GM18499 (cell line): ENCODE measurements around the gene TMEM229B.

Experiments
- ATAC-seq: cut with Tn5 transposase; IDR thresholded peaks from one replicate; pipeline ENCODE4 v1.9.1; 2021; ENCODE audit warnings: moderate number of reproducible peaks; ENCODE audit not compliant: insufficient read depth, unreplicated experiment

The TMEM229B gene

DNA sequence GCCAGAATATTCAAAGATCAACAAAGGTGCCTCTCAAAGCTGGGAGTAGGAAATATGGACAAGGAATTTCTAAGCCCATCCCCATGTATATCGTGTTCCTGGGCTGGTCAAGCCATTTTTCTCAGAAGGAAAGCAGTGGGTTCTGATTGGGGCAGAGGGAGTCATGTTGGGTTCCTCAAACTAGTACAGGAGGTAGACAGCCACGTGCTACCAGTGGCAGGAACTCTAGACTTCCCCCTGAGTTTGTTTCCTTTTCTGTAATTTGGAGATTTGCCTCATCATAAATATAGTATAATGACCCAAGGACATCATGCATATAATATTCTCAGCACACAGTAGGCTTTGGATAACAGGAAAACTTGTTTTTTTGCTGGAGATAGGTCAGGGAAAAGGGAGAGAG lies 28.2 kb upstream of the TMEM229B start:
- no peak for ATAC-seq

DNA sequence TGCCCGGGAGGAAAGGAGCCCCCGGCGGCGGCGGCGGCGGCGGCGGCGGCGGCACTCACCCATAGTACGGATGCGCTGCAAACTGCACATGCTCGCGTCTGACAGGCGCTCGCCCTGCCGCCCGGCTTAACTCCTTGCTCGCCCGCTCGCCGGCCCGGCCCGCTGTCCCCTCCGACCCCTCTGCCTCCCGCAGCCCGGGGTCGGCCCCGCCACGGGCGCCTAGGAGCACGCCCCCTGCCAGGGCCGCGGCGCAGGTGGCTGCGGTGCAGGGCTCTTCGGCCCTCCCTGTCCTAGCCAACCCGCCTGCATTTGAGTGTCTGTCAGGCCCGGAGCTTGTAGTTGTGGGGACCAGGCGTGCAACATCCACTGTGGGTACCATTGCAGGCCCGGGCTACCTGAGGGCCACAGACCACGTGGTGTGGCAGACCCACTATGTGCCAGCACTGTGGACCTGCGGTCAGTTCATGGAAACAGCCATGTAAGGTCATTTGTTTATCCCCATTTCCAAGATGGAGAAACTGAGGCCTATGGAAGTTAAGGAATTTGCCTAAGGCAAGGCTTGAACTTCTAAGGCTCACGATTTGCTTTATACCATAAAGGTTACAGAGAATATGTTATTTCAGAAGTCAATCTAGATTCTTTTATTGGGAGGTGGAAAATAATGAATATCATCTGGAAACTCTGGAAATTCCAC lies 27.0 kb upstream of the TMEM229B start:
- ATAC-seq = no peak

DNA sequence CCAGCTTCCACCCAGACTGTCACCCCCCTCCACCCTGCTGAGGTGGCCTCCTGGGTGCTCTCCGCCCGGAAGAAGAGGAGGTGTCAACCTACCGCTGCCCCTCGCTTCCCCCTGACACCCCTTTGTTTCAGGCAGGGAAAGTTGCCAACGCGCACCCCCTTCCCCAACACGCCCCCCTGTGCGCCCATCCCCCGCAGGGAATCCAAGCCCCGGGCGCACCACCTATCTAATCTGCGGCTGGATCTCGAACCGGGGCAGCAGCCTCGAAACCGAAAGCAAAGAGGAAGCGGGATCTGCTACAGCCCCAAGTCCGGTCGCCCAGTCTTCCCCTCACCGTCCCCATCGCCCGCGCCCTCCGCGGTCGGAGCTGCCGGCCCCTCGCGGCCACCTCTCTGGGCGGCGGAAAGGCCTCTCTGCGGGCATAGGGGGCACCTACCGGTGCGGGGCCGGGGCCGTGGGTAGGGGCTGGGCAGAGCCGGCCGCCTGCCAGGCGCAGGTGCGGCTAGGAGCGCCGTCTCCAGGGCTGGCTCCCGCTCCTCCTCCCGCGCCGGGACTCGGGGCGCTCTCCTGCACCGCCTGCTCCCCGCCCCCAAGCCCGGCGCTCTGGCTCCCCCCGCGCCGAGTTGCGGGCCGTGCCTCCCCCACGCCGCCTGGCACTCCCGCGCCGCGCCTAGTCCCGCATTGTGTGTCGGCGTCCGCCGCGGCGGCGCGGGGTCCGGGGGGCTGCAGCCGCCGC lies 26.3 kb upstream of the TMEM229B start:
- no peak for ATAC-seq

DNA sequence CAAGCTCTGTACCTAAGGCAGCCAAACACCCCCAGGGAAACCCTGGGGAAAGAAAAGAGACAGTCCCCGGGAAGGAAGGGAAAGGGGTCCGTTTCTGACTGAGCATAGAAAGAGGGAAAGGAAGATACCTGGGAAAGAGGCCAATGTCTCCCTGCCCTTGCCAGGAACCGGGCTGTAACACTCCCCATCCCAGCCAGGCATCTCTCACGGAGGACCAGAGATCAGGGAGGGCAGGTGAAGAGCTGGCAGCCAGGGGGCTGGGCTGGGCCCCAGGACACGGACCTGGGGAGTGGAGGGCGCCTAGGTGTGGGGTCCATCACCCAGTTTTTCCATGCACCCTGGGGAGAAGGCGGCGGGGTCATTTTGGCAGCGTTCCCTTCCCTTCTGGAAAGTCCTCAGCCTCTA lies 25.7 kb upstream of the TMEM229B start:
- ATAC-seq = no peak

DNA sequence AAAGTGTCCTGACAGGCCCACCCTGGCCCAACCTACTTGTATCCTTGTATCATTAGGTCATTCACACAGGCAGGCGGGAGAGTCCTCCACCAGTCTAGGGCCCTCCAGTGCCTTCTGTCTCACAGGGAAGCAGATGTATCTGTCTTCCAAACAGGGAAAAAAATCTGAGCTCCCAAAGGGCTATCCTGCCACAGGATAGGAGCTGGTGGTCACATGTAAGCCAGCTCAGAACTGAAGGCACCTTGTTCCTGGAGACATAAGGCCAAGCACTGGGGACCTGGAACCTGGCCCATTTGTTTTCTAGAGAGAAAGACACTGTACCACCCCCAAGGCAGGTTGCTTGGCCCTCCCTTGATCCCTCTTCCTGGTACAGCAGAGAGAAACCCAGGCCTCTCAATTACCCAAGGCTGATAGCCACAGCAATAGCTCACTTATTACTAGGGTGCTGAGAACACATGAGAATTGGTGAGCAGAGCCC lies 25.1 kb upstream of the TMEM229B start:
- no peak for ATAC-seq

DNA sequence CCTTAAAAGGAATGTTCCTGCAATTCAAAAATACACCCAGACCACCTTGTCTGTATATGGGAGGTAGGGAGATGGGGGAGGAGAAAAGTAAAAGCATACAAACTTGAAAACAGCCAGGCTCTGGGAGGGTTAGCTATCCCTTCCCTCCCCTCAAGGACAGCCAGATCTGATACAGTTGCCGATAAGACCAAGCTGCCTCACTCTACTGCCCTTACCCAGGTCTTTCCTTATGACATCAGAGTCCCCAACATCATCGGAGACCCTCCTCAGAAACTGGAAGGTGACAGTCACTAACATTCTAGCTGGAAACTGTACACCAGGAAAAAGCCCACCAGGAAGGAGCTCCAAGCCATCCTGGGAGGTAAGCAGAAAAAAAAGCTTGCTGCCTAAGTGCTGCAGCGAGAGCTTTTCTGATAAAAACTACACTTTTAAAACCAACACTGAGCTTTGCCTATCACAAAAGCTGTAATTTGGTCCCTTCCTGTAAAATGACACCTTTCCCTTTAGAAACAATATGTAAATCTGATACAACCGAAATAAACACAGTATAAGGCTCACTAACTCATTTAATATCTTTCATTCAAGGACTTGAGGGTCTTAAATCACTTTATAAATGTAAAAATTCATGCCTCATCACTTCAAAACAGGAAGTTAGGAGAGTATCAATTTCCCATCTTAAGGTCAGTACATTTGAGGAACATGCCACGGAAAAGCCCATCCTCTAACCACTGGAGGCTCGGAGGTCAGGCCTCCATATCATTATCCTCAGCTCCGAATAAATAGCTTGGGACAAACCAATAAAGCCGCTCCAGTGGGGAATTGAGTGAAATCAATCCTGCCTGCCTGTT lies 24.2 kb upstream of the TMEM229B start:
- ATAC-seq = no peak

DNA sequence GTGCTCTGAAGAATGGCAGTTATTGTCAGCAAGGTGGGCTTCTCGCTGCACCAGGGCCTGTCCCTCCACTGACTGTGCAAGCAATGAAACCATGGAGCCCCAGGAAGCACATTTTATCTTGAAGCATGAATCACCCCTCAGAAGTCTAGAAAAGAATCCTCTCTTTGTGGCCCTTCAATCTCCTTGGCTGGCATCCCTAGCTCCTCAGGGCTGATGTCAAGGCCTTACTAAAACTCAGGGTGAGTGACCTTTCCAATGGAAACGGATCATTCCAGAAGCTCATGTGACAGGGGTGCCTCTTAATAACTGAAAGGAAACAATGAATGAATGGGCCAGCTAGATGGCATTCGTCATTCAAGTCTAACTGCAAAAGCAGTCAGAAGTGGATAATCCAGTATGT lies 22.3 kb upstream of the TMEM229B start:
- ATAC-seq = no peak

DNA sequence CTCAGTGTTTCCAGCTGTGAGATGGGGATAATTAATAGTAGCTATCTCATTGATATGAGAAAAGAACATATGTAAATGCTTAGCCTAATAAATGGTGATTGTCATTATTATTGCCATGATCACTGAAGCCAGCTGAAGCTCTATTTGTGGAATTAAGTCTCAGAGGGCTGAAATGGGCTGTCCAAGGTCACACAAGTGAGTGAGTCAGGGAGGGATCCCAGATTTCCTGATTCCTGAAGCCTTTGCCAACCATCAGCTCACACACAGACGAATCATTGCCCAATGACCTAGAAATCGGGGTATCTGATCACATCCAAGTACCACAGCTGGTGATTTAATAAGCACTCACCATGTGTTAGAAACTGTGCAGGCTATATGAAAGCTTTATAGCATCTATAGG lies 21.6 kb upstream of the TMEM229B start:
- no peak for ATAC-seq

DNA sequence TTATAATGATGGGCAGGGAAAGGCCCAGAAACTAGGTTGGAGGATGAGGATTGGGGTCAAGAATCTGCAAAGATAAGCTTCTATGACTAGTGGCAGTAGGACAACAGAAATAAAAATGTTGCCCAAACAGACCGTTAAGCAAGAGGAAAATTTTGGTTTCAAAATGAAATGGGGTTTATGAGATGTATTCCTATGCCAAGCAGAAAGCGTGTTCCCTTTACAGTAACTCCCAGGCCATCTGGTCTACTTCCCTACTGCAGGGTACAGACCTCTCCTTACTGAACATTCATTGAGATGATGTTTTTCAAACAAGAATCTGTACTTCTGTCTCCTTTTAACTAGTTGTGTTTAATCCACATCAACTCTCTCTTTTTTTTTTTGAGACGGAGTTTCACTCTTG lies 20.4 kb upstream of the TMEM229B start:
- no peak for ATAC-seq

DNA sequence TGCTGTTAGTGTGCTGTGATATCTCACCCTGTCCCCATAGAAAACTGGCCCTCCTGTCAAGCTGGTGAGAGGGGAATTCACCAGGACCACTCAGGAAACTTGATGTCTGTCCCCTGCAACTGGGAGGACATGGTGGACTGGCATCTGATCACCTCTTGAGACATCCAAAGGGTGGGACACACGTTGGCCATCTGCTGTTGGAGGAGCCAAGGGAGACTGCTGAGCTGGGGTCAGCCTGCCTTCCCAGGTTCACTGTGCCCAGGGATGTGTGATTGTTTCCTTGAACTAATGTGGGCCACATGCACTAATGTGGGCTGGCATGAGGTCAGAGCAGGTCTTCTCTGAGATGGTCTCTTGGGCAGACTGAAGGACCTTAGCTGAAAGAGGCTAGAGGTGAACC lies 16.7 kb upstream of the TMEM229B start:
- no peak for ATAC-seq

DNA sequence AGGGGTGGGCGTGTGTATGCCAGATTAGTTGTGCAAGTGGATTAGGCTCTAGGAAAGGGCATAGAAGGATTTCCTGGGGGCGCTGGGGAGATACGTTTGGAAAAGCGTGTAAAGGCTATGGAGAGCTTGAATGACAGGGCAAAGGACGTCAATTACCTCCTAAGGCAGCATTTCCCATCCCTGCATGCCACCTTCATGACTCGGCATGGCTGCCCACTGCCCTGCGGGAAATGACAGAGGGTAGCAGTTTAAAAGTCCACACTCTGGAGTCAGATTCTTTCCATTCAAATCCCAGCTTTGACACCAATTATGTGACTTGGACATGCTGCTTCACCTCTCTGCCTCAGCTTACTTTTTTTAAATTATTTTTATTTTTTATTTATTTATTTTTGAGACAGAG lies 14.8 kb upstream of the TMEM229B start:
- no peak for ATAC-seq

DNA sequence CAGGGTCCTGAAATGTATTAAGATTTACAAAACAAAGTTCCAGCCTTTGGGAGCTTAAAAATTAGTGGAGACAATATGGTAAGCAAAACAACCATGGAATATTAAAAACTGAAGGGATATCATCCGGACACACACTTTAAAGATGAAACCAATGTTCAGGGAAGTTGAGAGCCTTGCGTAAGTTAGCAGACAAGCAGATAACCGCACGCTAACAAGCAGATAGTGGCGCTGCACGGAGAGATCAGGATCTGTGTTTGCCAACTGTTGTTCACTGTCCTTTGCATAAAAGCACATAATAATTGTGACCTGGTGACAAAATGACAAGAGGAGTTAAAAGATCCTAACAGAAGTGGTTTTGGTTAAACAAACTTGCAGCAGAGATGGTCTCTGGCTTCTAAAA lies 14.3 kb upstream of the TMEM229B start:
- ATAC-seq = no peak

DNA sequence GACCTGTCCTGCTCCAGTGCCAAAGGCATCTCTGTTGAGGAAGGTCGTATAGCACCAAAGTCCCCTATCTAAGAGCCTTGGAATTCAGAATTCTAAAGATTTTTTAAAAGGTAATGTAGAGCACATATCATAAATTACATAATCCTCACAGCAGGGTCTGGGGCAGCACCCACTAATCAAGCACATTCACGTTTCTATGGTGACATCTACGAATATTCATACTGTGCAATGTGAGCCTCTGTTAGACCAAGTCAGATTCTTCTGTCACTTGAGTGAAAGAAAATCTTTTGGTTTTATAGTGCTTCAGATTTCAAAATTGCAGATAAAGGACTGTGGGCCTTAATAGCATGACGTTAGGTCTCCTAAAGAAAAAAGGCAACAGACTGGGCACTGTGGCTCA lies 13.1 kb upstream of the TMEM229B start:
- ATAC-seq = no peak

DNA sequence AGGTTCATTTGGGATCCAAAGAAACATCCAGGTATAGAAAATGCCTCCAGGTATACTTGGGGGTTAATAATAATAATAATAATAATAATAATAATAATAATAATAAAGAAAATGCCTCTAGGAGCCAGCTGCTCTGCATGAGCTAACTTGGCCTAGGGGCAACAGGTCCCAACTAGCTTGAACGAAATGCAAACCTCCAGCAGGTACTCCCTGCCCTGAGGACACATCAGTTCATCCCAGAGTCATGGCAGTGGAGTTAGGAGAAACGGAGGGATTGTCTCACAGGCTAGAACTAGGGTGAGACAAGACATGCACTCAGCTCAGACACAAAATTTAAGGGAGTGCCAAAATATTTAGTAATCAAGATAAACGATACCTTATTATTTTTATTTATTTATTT lies 12.5 kb upstream of the TMEM229B start:
- ATAC-seq = no peak

DNA sequence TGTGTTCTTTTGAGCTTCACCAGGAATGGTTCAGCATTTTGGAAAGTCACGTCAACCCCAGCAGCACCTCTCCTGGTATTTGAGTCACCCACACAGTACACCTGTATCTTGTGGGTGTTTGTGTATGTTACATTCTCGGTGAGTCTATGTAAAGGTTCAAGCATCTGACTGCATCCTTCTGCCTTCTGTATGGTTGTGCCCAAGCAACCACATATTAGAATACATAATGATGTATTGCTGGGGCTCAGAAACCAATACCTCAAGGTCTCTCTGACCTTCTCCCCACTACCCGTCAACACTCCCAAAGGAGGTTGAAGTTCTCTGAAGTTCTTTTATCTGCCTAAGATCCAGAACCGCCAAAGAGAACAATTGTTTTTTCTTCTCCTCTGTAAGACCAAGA lies 9.2 kb upstream of the TMEM229B start:
- ATAC-seq = no peak

DNA sequence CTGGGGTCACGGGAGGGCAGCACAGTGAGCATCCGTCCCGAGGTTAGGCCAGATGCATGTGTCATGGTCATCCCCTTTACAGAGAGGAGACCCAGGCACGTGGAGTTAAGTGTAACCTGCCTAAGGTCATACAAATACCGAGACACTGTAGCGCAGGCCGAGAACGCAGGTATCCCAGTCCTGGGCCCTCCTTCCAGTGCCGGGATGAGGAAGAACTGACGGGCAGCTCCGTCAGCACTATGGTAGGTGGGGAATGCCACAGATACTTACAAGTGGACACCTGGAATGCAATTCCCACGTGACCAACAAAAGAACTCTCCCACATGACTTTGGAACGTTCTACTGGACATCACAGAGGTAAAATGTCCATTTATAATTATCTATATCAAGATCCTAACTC lies 8.7 kb upstream of the TMEM229B start:
- no peak for ATAC-seq

DNA sequence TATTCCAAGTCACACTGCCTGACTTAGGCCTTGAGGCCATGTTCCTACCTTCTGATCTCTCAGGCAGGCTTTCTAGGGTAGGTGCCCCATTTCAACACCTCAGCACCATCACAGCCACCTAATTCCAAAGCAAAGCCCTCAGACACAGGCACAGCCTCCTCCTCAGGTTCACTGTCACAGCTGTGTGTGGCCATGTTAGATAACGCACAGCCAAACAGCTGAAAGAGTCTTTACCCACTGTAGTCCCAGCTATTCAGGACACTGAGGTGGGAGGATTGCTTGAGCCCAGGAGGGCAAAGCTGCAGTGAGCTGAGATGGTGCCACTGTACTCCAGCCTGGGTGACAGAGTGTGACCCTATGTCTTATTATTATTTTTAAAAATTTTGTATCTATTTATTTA lies 7.3 kb upstream of the TMEM229B start:
- ATAC-seq = no peak

DNA sequence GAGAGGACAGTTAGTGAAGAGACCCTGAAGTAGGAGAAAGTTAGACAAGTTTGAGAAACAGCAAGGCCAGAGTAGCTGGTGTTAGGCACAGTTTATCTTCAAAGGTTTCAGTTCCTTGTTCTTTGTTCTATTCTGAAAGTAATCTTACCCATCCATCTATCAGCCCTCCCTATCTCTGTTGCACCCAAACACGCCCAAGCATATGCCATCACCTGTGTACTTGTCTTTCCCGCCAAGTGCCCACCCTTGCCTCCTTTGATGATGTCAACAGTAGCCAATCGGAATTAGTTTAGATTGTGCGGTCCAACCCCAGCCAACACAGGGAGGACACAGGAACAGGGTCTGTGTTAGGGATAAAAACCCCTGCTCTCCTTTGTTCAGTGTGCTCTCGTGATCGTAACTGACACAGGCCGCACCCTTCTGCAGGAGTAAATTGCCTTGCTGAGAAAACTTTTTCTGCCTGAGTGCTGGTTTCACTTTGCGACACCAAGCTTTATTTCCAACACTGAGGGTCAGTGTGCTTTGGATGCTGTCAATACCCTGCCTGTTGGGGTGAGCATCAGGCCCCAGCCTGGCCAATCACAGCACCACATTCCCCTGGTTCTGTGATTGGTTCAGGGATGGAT lies 4.7 kb upstream of the TMEM229B start:
- ATAC-seq = no peak

DNA sequence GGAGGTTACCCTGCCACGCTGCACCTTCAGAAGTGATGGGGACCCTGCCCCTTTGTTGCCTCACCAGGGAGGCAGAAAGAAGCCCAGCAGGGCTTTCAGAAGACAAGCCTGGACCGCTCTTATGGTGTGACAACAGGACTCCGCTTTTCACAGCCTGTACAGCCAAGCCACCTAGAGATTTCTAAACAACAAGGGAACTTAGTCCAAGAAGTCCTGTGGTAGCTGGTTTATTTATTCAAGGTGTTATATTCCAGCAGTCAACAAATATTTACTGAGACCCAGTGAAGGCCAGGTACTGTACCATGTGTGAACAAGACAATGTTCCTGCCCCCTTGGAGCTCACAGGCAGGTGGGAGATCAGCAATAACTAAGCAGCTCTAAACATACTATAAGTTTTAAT lies 4.0 kb upstream of the TMEM229B start:
- no peak for ATAC-seq

DNA sequence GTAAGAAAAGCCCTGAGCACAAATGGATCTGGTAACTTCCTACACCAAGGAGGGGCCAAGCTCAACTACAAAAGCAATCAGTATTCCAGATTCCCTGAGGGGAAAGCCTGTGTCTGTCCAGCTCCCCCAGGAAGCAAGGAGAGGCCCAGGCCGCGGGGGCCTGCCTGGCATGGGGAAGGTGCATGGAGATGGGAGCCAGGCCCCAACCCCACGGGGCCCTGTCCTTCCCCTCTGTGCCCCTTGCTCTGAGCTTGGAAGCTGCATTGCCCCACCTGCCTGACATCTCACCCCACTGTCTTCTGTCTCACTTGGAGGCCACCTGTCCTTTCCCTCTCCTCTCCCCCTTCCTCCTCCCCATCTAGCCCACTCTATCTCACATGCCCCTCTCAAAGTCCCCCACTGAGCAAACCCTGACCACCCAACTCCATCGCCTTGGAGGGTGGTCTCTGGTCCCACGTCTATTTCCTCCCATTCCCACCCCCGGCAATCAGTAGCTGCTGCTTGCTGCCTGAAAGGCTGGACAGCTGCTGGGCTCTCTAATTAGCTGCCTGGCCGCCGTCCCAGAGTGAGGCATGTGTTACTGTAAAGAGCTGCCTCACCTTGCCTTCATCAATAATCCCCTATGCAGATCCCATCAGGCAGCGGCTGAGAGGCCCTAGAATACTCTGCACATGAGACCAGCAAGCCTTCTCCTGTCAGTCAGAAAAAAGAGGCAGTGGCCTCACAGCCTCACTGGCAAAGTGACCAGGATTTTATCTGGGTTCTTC lies 3.4 kb upstream of the TMEM229B start:
- ATAC-seq = no peak
